GM21619 (cell line): ENCODE measurements around the gene TRIM65.

Source experiments
- ATAC-seq: cut with Tn5 transposase; IDR thresholded peaks from one replicate; pipeline ENCODE4 v1.9.1; 2021; ENCODE audit not compliant: unreplicated experiment

Gene TRIM65

GRCh38 chr17:75839942-75840798 lies 56.6 kb downstream of the TRIM65 start:
- ATAC-seq = no peak
